ENCODE results near the gene IL17REL. TPM values are rescaled to one million over a fixed set of nuclear protein-coding genes. Genes with fewer than 3 reads are reported as not detected.

Gene IL17REL
- total and polyA plus RNA-seq, 10 of the 15 experiments (the other 5 are each of a cell fraction or from before 2014, with no cell fraction given) = 0.03 TPM; not detected in 9

DNA sequence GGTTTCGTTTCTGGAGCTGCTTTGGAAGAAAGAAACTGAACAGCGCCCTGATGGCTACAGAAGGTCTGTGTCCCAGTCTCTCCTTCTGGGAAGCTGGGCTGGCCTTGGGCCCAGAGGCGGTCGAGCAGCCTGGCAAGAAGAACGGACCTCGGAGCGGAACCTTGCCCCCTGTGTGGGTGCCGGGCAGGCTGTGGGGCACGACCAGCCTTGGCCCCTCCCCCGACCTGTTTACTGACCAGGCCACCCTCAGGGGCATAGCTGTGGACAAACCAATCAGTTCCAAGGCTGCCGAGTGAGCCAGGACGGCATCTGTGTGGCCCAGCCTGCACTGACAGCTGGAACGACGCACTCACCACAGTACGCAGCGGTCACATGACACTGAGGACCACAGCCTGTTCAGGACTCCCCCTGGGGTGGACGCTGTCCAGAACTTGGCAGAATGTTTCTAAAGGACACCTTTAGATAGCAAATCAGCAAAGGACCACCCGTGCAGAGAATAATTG is 44.8 kb downstream of the IL17REL start:
- Histone ChIP-seq H3K27me3 (replicated peaks in 1 of 2; ENCODE audit: control insufficient read depth in 2 of 2, insufficient read depth in 2 of 2, low read length in 1 of 2) (no peaks in the 10 kb centered on the region), H4K20me1 (ENCODE audit: control insufficient read depth, insufficient read depth) (peaks cover 2% of the 10 kb centered on the region; the same call in 1 of the 2 replicates), H3K79me2 (ENCODE audit: control insufficient read depth, insufficient read depth, low read length) (peaks cover 31% of the 10 kb centered on the region), H3K9me3 (replicated peaks; ENCODE audit: control insufficient read depth, insufficient read depth, low read length) (no peaks in the 10 kb centered on the region), H3K9ac (ENCODE audit: control insufficient read depth, insufficient read depth, low read length) (peak overlapping the region; percentile 24), H3K4me2 (ENCODE audit: control insufficient read depth, insufficient read depth) (no peak overlapping the region; the same call in 1 of the 2 replicates), H3K4me1 (ENCODE audit: control insufficient read depth, insufficient read depth, low read length) (peaks cover 37% of the 10 kb centered on the region), H3K4me3 (no peak overlapping the region), H2AFZ (ENCODE audit: control insufficient read depth, low read depth, low read length) (no peak overlapping the region), H3K36me3 (ENCODE audit: control insufficient read depth in 2 of 2, insufficient read depth in 2 of 2, low read length in 1 of 2) (peaks cover 14 to 16% of the 10 kb centered on the region in 2 experiments), H3K27ac (ENCODE audit: control insufficient read depth, insufficient read depth) (peak overlapping the region; percentile 45; the same call in 1 of the 2 replicates)
- WGBS (ENCODE audit: insufficient coverage, insufficient replicate concordance, low lambda C conversion rate, missing lambda C conversion rate) = 60% methylated on average over 18 of the region's 18 CpGs
- ChIA-PET CTCF (interaction anchor here (1.2 to 2.6 kb wide), 4 partner anchors 9 to 63 kb away, joined by 4 to 15 read pairs (median 6); no protein-coding TSS in a partner anchor), SMC1A (ENCODE audit: uncharacterized antibody, unreplicated experiment) (interaction anchor here (1.0 to 1.5 kb wide), 3 partner anchors 35 to 63 kb away, joined by 3 to 7 read pairs (median 4); no protein-coding TSS in a partner anchor), RAD21 (ENCODE audit: unreplicated experiment) (interaction anchor here (0.8 to 2.3 kb wide), 5 partner anchors 9 to 200 kb away, joined by 4 to 18 read pairs (median 5); no protein-coding TSS in a partner anchor), POLR2A (interaction anchor here (1.0 to 1.7 kb wide), 4 partner anchors 9 to 34 kb away, joined by 3 to 6 read pairs (median 4); no protein-coding TSS in a partner anchor)
- in situ Hi-C loops (cut with MboI) (loop anchor here (10.0 kb wide), 1 partner anchor 567 kb away; the partner anchor contains the start of gene TYMP), intact Hi-C loops (cut with micrococcal nuclease; ENCODE audit: unreplicated experiment) (no loop called here)
- no peak for DNase-seq (ENCODE audit: low read depth, low spot score)
- BruUV-seq (replicated peaks) = no TSS peak
- TF ChIP-seq NRF1 (conservative IDR thresholded peaks at IDR 0.05; ENCODE audit: low read depth, low read length) (no peak), POLR2AphosphoS5 (IDR thresholded peaks at IDR 0.05; ENCODE audit: low read length) (0 out of 2 replicates have a peak, but pooled peaks have one; percentile 13), JUNB (IDR thresholded peaks at IDR 0.05) (no peak)
- TF ChIP-seq, protein P1, sequence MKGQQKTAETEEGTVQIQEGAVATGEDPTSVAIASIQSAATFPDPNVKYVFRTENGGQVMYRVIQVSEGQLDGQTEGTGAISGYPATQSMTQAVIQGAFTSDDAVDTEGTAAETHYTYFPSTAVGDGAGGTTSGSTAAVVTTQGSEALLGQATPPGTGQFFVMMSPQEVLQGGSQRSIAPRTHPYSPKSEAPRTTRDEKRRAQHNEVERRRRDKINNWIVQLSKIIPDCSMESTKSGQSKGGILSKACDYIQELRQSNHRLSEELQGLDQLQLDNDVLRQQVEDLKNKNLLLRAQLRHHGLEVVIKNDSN (IDR thresholded peaks at IDR 0.05; ENCODE audit: borderline replicate concordance, extremely low read length, insufficient read depth, low read depth, low read length) = peak; percentile 27
- TF ChIP-seq, protein P2, sequence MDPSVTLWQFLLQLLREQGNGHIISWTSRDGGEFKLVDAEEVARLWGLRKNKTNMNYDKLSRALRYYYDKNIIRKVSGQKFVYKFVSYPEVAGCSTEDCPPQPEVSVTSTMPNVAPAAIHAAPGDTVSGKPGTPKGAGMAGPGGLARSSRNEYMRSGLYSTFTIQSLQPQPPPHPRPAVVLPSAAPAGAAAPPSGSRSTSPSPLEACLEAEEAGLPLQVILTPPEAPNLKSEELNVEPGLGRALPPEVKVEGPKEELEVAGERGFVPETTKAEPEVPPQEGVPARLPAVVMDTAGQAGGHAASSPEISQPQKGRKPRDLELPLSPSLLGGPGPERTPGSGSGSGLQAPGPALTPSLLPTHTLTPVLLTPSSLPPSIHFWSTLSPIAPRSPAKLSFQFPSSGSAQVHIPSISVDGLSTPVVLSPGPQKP (IDR thresholded peaks at IDR 0.05; ENCODE audit: low read depth, low read length) = no peak
- ATAC-seq = no peak
- FAIRE-seq = no peak
